GM18499 (cell line): ENCODE results near the gene BRDT.
"Not testable (repeated sequence)": the region's sequence is repeated elsewhere in the genome, so short reads cannot be mapped to it uniquely, and the experiment has no call there.

ENCODE experiments used
- ATAC-seq: cut with Tn5 transposase; IDR thresholded peaks from one replicate; pipeline ENCODE4 v1.9.1; 2021; ENCODE audit warnings: moderate number of reproducible peaks; ENCODE audit not compliant: insufficient read depth, unreplicated experiment

BRDT gene

GRCh38 chr1:91980663-91981062 lies 31.5 kb downstream of the BRDT start:
- ATAC-seq: no peak

DNA sequence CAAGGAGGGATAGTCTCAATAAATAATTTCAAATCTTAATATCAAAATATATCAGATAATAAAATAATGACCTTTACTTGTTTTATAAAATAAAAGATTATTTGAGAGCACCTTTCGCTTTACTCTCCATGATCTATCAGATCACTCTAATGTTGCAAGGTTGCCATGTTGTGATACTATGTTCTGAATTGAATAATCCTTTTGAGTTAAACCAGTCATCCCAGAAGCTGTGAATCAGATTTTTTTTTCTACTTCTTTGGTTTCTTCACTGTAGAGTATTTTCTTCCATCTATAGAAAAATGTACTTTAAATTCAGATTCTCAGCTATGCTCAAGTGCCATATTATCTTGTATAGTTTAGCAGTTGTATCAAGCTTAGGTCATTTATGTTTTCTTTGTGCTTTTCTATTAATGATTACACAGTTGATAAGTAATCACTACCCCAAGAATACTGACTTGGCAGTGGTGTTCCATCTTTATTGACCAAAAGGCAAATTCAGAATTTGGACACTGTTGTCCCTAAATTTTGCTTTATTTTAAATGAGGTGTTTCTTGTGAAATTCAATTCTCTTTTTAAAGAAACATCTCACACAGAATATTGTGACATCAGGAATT lies 32.9 kb downstream of the BRDT start:
- ATAC-seq: no peak

- no peak for ATAC-seq
Measured at GRCh38 chr1:91993256-91993655, 44.1 kb downstream of the BRDT start.

- no peak for ATAC-seq
Measured at GRCh38 chr1:91997607-91998195, 48.5 kb downstream of the BRDT start.

DNA sequence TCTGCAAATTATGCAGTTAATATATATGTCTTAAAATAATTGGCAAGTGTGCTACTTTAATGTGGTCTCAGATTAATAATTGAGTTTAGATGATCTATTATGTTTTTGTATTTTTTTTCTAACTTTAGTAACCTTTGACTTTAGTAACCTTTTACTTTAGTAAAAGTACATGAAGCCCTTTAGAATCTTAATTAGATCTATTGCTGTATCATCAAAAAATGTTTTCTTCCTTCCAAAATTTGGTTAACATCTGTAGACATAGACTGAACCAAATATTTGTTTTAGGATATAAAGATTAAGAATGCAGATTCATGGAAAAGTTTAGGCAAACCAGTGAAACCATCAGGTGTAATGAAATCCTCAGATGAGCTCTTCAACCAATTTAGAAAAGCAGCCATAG lies 54.9 kb downstream of the BRDT start:
- no peak for ATAC-seq

- ATAC-seq: no peak
Measured at GRCh38 chr1:92013923-92014322, 64.7 kb downstream of the BRDT start.

DNA sequence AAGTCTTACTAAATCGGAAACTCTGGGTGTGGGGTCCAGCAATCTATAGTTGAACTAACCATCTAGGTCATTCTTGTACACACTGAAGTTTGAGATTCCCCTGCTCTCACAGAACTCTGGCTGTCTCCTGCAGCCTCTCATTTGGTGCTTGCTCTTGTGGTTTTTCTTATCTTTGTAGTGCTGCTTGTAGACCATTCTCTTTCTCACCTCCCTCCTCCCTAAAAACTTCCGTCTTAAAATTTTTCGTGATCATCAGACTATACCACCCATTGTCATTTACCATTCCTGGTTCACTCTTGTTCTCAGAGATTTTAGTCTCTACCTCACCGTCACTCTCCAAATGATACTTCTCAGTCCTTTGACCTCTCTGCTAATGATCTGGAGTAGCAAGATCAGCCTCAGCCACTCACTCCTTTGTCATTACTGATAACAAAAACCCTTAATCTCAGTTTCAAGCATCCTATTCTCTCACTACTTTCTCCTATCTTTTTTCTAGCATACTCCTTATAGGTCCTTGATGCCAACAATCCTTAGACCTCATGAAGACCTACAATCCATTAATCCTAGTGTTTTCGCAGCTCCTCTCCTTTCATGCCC lies 67.6 kb downstream of the BRDT start:
- ATAC-seq: no peak

DNA sequence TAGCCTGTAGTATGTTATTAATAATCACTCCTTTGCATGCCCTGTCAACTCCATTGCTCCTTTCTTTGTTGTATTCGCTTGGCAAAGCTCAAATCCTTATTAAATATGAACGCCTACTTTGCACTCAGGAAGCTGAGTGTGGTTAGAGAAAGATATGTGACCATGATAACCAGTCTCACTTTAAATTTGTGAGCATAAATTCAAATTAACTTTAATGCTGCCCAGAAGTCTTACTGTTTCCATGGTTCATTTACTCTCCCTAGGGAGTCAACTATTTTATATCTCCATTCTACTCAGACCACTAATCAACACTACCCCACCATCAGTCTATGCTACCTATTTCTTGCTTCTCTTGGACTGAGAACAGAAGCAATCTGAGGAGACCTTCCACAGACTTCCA lies 68.5 kb downstream of the BRDT start:
- no peak for ATAC-seq

GRCh38 chr1:92026042-92026441 lies 76.8 kb downstream of the BRDT start:
- ATAC-seq: not testable (repeated sequence)

DNA sequence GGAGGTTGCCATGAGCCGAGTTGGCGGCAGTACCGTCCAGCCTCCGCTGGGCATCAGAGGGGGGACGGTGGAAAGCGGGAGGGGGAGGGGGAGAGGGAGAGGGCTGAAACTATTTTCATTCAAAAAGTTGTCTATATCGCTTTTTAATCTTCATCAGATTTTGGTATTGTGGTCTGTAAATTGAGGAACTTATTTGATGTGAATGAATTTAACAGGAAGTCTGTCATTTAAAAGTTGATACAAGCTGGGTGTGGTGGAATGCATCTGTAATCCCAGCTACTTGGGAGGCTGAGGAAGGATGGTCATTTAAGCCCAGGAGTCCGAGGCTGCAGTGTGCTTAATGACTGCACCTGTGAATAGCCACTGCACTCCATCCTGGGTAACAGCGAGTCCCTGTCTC lies 77.6 kb downstream of the BRDT start:
- ATAC-seq: no peak

GRCh38 chr1:92029241-92029922 lies 80.2 kb downstream of the BRDT start:
- no peak for ATAC-seq

DNA sequence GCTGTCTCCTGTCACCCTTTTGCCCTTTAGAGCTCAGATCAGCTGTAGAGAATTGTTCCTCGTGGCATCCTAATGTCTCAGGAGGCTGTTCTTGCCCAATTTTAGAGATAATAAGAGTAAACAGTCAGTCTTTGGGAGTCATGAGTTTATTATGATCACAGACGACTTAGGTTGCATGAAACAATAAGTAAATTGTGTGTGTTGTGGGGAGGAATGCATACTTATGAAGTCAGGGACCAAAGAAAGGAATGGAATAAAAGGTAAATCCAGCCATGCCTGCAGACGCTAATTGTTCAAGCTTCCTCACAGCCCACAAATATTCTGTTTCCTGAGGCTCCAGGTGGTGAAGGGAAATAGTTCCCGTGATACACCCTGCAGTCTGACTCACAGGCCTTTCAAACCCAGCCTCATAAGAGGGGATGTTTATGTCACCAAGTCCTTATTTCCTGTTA lies 81.5 kb downstream of the BRDT start:
- ATAC-seq: no peak

DNA sequence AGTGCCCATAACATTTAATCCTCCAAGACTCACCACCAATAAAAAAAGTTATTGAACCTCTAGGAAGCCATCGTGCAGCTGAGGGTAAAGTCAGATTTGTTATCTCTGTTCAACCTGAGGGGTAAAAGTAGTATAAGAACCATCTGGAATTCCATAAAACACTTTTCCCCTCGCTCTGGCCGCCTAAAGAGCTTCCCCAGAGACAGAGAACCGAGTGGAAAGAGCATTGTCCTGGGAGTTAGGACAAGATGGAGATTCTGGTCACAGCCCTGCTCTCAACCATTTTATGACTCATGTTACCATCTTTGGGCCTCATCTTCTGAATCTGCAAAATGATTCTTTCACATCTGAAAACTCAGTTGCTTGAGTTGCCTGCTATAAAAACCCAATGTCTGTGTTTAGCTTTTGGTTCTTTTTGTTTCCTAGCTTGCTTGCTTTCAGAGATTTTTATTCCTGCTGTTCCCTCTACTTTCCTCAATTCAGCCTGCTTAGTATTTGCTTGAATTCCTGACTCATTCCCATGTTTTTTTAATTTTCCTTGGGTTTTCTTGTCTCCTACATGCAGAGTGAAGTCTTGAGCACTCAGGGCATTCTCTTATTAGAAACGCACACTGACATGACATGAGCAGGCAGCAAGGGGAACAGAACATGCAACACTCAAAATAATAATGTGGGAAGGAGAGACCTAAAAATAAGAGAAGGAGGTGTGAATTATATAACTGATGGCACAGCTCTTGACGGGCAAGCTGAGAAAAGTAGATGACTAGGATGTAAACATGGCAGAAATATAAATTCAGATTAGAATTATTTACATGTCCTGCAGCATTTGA lies 82.3 kb downstream of the BRDT start:
- no peak for ATAC-seq

DNA sequence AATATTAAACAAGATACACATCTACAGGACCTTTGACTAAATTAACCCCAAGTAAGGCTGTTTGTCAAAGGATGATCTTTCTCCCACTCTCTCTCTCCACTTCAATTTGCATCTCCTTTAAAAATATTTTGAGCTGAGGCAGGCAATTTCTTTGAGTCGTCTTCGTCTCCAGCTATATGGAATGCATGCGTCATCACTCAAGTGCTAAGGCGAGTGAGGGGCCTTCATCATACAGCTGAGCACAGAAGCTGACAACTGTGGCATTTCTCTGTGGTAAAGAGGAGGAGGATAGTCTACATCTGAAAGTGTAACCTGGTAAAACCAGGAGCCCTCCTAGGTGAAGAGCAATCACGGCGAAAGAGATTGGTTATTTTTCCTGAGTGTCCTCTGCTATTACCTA lies 88.2 kb downstream of the BRDT start:
- ATAC-seq: no peak

GRCh38 chr1:92038695-92039346 lies 89.6 kb downstream of the BRDT start:
- no peak for ATAC-seq

- ATAC-seq: no peak
Measured at GRCh38 chr1:92040971-92041370, 91.8 kb downstream of the BRDT start.

DNA sequence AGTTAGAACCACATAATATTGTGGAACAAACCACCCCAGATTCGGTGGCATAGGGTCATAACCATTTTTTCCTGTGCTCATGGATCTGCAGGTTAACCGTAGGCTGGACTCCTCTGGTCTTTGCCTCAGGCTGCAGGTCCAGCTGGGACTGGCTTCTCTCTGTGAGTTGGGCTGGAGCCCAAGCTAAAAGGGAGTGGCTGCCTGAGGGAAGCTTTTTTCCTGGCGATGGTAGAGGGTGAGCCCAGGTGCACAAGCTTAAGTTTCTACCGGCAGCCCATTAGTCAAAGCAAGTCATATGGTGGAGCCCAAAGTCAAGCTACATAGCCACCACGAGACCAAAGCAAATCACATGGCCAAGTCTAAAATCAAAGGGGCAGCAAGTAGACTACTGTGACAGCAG lies 94.4 kb downstream of the BRDT start:
- no peak for ATAC-seq

- ATAC-seq: no peak
Measured at GRCh38 chr1:92045766-92046495, 96.7 kb downstream of the BRDT start.

DNA sequence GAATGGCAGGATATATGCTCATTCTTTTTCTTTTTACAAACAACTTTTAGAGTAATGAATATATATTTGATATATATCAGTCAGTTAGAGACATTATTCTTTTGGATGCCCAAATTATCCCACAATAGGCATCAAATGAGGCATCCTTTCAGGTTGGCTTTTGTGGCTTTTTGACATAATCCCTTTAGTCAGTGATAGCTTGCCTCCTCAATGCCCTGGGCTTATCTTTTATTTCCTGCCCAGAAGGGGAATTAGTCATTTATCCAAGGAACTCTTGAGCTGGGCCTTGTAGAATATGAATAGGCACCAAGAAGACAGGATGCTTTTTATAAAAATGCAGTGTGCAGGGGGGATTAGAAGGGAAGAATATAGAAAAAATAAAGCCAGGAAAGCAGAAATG lies 102.7 kb downstream of the BRDT start:
- ATAC-seq: no peak
